A549 (cell line): ENCODE data around the gene POPDC3. TPM values are rescaled to one million over a fixed set of nuclear protein-coding genes. Genes with fewer than 3 reads are reported as not detected.

Experiments
- ATAC-seq, 2 experiments: fragments of 200-7000 bp in 1 of 2; fragments of >200 bp in 1 of 2; cut with Nextera tagmentation in 1 of 2; cut with Tn5 transposase in 1 of 2; 3 replicates each; pipeline versions ENCODE4 v1.8.0 to v1.9.1; 2018 to 2020; ENCODE audit warnings: mild to moderate bottlenecking in 1 of 2, moderate library complexity in 1 of 2
- CTCF ChIA-PET: fragments of 300-600 bp; sonication (Branson Sonifier 250); formaldehyde crosslinking; extraction: SDS; loops from one replicate; lab custom pipeline; 2021; ENCODE audit warnings: antibody characterized with exemption, inconsistent platforms; lab: Yijun Ruan, JAX
- POLR2A ChIA-PET: fragments of 350-600 bp; formaldehyde crosslinking; extraction: SDS; loops from one replicate; lab custom pipeline; 2021; ENCODE audit warnings: antibody characterized with exemption, inconsistent platforms; lab: Yijun Ruan, JAX
- DNase-seq, 2 experiments: peaks; one replicate each; pipeline versions ENCODE4 v3.0.0 to v3.0.0-alpha.2; 2011 to 2016; ENCODE audit warnings: low read depth in 1 of 2, low spot score in 1 of 2
- FAIRE-seq: peaks from 2 replicates; lab custom pipeline; 2011; peaks lifted over from hg19 to GRCh38; lab: Jason Lieb, UNC
- H3K27ac ChIP-seq, 2 experiments: fragments of >200 bp; sonication (Bioruptor Twin); formaldehyde crosslinking; 3 replicates each; pipeline ENCODE4 v1.5.1; 2016 to 2017
- H3K4me1 ChIP-seq: fragments of >200 bp; sonication (Bioruptor Twin); formaldehyde crosslinking; 3 replicates; pipeline ENCODE4 v1.6.1; 2016
- H3K4me2 ChIP-seq: fragments of >200 bp; sonication (Bioruptor Twin); formaldehyde crosslinking; 3 replicates; pipeline ENCODE4 v1.6.1; 2016
- H3K4me3 ChIP-seq: fragments of >200 bp; sonication (Bioruptor Twin); formaldehyde crosslinking; 3 replicates; pipeline ENCODE4 v1.5.1; 2016
- H3K9me3 ChIP-seq: fragments of >200 bp; sonication (Bioruptor Twin); formaldehyde crosslinking; 3 replicates; pipeline ENCODE4 v1.6.1; 2016
- CEBPB ChIP-seq, 2 experiments: fragments of >200 bp in 1 of 2; sonication (Bioruptor Twin) in 1 of 2; formaldehyde crosslinking in 1 of 2; IDR thresholded peaks; 2 replicates each; pipeline ENCODE4 v1.6.1; 2012 to 2016
- CHD4 ChIP-seq: fragments of 200-600 bp; sonication (generic); IDR thresholded peaks from 2 replicates; pipeline ENCODE4 v1.6.1; 2016; ENCODE audit warnings: antibody characterized with exemption, mild to moderate bottlenecking, borderline replicate concordance
- FOXS1 ChIP-seq: fragments of 250-450 bp; sonication (Bioruptor Pico); IDR thresholded peaks from 2 replicates; pipeline ENCODE4 v1.5.0; 2020; ENCODE audit warnings: mild to moderate bottlenecking, moderate library complexity
- KDM1A ChIP-seq: fragments of 200-600 bp; sonication (generic); IDR thresholded peaks from 2 replicates; pipeline ENCODE4 v1.6.1; 2016; ENCODE audit warnings: low read depth, mild to moderate bottlenecking
- KDM5A ChIP-seq: fragments of 200-600 bp; sonication (generic); IDR thresholded peaks from 2 replicates; pipeline ENCODE4 v1.6.1; 2016; ENCODE audit warnings: antibody characterized with exemption, mild to moderate bottlenecking
- MAFK ChIP-seq: fragments of 450-650 bp; IDR thresholded peaks from 2 replicates; pipeline ENCODE4 v1.6.1; 2014; ENCODE audit not compliant: partially characterized antibody
- MAZ ChIP-seq: fragments of 150-350 bp; IDR thresholded peaks from 2 replicates; pipeline ENCODE4 v1.6.1; 2014; ENCODE audit warnings: antibody characterized with exemption, low read depth, low read length, borderline replicate concordance
- NFE2L2 ChIP-seq: fragments of 150-350 bp; conservative IDR thresholded peaks from 2 replicates; pipeline ENCODE4 v1.6.1; 2014; ENCODE audit warnings: low read length
- POLR2A ChIP-seq: IDR thresholded peaks from 2 replicates; pipeline ENCODE4 v1.6.1; 2012; ENCODE audit warnings: mild to moderate bottlenecking, low read length
- POLR2AphosphoS2 ChIP-seq: conservative IDR thresholded peaks from 2 replicates; pipeline ENCODE4 v1.6.1; 2012; ENCODE audit warnings: low read length, improper control_type of control experiment, inconsistent platforms
- RARB ChIP-seq: fragments of 250-450 bp; sonication (Bioruptor Pico); IDR thresholded peaks from 2 replicates; pipeline ENCODE4 v1.8.0; 2021; ENCODE audit warnings: mild to moderate bottlenecking, moderate library complexity
- RFX5 ChIP-seq: fragments of 450-650 bp; IDR thresholded peaks from 2 replicates; pipeline ENCODE4 v1.7.1; 2014; ENCODE audit warnings: antibody characterized with exemption, mild to moderate bottlenecking, moderate library complexity
- TFCP2L1 ChIP-seq: fragments of 250-450 bp; sonication (Bioruptor Pico); IDR thresholded peaks from 2 replicates; pipeline ENCODE4 v1.5.0; 2021; ENCODE audit warnings: mild to moderate bottlenecking
- WGBS: methylation state at CpG from one replicate; pipeline ENCODE4 v1.1.6; 2017; ENCODE audit errors: missing lambda C conversion rate; 5-methylcytosine and 5-hydroxymethylcytosine counted together
- polyA plus RNA-seq, 4 experiments: library from polyadenylated mRNA; depleted of rRNA in 3 of 4; stranded (reverse); fragments of >200 nt; fragmentation: RNase III in 1 of 4; extraction: RNeasy Plus Mini Kit Qiagen cat#74134 plus additional on column Dnase treatment in 1 of 4; gene quantifications; 2 replicates in 3 of 4; 3 replicates in 1 of 4; pipeline ENCODE4 v1.2.3, GENCODE V29; 2011 to 2017
- TF ChIP-seq, protein P1 (sequence below): fragments of >200 bp; sonication (Bioruptor Twin); formaldehyde crosslinking; IDR thresholded peaks from 3 replicates; pipeline ENCODE4 v1.6.1; 2016
- TF ChIP-seq, protein P2 (sequence below): fragments of 450-650 bp; IDR thresholded peaks from 2 replicates; pipeline ENCODE4 v1.6.1; 2014; ENCODE audit warnings: antibody characterized with exemption
- TF ChIP-seq, protein P3 (sequence below): fragments of 250-450 bp; sonication (Bioruptor Pico); IDR thresholded peaks from 2 replicates; pipeline ENCODE4 v1.5.0; 2021; ENCODE audit warnings: mild to moderate bottlenecking, moderate library complexity, borderline replicate concordance
- TF ChIP-seq, protein P4 (sequence below): fragments of >200 bp; sonication (Bioruptor Twin); formaldehyde crosslinking; IDR thresholded peaks from 2 replicates; pipeline ENCODE4 v1.6.1; 2016
- TF ChIP-seq, protein P5 (sequence below): IDR thresholded peaks from 2 replicates; pipeline ENCODE4 v1.6.1; 2012; ENCODE audit warnings: low read depth, borderline replicate concordance

Gene POPDC3
- polyA plus RNA-seq, 2 of the 4 experiments (the other 2 are of a cell fraction), result 19.7 to 54.9 TPM

DNA sequence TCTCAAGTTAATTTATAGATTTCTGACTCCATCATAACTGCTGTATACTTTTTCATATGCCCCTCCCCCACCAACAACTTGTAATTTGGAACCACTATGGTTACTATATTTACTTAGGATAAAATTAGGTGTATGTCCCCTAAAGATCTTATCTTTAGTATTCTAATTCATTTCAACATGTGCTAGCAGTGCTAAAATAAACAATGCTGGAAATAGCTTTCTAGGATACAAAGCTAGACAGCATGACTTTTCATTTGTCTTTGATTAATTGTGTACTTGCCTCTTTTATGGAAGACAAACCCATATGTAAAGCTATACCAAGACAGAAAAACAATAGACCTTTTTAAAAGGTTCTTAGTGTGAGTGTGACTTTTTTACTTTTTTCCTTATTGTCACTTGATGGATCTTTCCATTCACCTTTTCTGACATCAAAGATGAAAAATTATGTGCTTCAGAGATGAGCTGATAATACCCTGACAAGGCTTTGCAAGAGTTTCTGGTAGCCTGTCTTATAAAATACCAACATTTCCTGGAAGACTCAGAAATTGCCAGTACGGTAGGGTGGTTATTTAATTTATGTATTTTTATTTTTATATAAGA, 31.2 kb upstream of the POPDC3 start:
- CTCF ChIA-PET, result no interaction called here
- POLR2A ChIA-PET, result no interaction called here

DNA sequence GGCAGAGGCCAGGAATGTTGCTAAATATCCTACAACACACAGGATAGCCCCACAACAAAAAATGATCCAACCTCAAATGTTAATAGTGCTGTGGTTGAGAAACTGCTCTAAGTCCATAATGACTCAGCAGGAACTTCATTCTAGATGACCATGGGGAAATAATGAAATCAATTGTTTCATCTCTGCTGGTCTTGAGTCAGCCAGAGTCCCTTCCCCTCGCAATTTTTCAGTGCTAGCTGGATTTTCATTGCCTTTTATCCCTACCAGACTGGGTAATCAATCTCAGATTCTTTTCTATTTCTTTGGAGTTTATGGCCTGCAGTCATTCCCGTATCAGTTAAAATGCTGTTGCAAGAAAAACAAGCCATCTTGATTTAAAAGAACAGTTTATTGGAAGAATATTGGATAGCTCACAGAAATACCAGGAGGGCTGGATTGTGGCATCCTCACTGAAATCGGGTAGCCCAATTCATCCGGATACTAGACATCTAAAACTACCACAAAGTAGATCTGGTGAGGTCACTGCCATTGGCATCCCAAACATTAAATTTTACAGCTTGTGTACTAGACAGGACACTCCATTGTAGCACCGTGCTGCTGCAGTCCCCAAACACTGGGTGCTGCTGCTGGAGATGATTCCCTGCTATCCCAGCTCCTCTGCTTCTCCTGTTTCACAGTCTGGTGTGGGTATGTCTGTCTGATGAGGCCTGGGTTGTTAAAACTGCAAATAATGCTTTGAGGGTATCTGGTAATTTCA, 30.3 kb upstream of the POPDC3 start:
- Histone ChIP-seq H3K4me2 (peak overlapping the region; percentile 39; the same call in 1 of the 3 replicates), H3K9me3 (no peaks in the 10 kb centered on the region), H3K4me1 (peaks cover 17% of the 10 kb centered on the region), H3K4me3 (no peak overlapping the region), H3K27ac (peak overlapping the region; percentile 66 to 78)
- POLR2A ChIA-PET, result no interaction called here
- ATAC-seq (peak in 1 of 2 experiments; percentile 26; a peak in 3 of 6 replicates), DNase-seq (peak; percentile 4 to 32), FAIRE-seq (no peak)
- 78% methylated on average over 5 of the region's 5 CpGs for WGBS
- CTCF ChIA-PET, result interaction anchor here (1.3 kb wide), 1 partner anchor 32 kb away, joined by 3 read pairs; no protein-coding TSS in a partner anchor
- TF ChIP-seq NFE2L2, result peak; percentile 67
- TF ChIP-seq, protein P1, sequence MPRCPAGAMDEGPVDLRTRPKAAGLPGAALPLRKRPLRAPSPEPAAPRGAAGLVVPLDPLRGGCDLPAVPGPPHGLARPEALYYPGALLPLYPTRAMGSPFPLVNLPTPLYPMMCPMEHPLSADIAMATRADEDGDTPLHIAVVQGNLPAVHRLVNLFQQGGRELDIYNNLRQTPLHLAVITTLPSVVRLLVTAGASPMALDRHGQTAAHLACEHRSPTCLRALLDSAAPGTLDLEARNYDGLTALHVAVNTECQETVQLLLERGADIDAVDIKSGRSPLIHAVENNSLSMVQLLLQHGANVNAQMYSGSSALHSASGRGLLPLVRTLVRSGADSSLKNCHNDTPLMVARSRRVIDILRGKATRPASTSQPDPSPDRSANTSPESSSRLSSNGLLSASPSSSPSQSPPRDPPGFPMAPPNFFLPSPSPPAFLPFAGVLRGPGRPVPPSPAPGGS, result no peak
- peak; percentile 81 for TF ChIP-seq MAFK

More for the DNA sequence above, 31.2 kb upstream of the POPDC3 start:
- ATAC-seq, result no peak
- H3K4me3 ChIP-seq, result no peak overlapping the region
- FAIRE-seq, result no peak
- TF ChIP-seq RARB (no peak), KDM1A (no peak)
- TF ChIP-seq, protein P2, sequence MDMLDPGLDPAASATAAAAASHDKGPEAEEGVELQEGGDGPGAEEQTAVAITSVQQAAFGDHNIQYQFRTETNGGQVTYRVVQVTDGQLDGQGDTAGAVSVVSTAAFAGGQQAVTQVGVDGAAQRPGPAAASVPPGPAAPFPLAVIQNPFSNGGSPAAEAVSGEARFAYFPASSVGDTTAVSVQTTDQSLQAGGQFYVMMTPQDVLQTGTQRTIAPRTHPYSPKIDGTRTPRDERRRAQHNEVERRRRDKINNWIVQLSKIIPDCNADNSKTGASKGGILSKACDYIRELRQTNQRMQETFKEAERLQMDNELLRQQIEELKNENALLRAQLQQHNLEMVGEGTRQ, result no peak
- TF ChIP-seq, protein P3, sequence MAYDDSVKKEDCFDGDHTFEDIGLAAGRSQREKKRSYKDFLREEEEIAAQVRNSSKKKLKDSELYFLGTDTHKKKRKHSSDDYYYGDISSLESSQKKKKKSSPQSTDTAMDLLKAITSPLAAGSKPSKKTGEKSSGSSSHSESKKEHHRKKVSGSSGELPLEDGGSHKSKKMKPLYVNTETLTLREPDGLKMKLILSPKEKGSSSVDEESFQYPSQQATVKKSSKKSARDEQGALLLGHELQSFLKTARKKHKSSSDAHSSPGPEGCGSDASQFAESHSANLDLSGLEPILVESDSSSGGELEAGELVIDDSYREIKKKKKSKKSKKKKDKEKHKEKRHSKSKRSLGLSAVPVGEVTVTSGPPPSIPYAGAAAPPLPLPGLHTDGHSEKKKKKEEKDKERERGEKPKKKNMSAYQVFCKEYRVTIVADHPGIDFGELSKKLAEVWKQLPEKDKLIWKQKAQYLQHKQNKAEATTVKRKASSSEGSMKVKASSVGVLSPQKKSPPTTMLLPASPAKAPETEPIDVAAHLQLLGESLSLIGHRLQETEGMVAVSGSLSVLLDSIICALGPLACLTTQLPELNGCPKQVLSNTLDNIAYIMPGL (CRISPR knock-in tag), result no peak
- TF ChIP-seq, all 56 proteins: peak for 0
- H3K4me1 ChIP-seq, result peaks cover 17% of the 10 kb centered on the region
- no peak overlapping the region; a peak in 1 of 6 replicates for H3K27ac ChIP-seq
- 84% methylated on average over 1 of the region's 1 CpG for WGBS
- H3K4me2 ChIP-seq, result no peak overlapping the region
- H3K9me3 ChIP-seq, result no peaks in the 10 kb centered on the region
- DNase-seq, result no peak

DNA sequence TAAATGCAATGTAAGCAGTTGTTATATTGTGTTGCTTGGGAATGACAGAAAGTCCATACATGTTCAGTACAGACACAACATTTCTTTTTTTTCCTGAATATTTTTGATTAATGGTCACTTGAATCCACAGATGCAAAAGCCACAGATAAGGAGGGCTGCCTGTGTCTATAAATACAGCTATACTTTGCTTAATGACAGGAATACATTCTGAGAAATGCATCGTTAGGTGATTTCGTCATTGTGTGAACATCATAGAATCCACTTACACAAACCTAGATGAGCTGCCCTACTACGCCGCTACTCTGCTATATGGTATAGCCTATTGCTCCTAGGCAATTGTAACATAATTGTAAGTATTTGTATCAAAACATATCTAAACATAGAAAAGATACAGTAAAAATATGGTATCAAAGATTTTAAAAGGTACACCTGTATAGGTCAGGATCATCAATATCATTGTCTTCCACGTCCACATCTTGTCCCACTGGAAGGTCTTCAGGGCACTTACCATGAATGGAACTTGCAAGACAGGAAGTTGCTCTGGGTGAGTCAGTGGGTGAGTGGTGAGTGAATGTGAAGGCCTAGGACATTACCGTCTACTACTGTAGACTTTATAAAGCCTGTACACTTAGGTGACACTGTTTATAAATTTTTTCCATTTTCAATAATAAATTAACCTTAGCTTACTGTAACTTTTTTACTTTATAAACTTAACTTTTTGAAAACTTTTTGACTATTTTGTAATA, 27.9 kb upstream of the POPDC3 start:
- H3K4me2 ChIP-seq, result no peak overlapping the region
- no peak overlapping the region for H3K4me3 ChIP-seq
- H3K27ac ChIP-seq, result no peak overlapping the region
- H3K4me1 ChIP-seq, result peaks cover 17% of the 10 kb centered on the region
- 79% methylated on average over 6 of the region's 6 CpGs for WGBS
- DNase-seq (peak in 1 of 2 experiments; percentile 12), FAIRE-seq (no peak), ATAC-seq (no peak)
- POLR2A ChIA-PET, result no interaction called here
- H3K9me3 ChIP-seq, result no peaks in the 10 kb centered on the region
- CTCF ChIA-PET, result interaction anchor here (0.9 kb wide), 1 partner anchor 155 kb away, joined by 3 read pairs; no protein-coding TSS in a partner anchor
- TF ChIP-seq, protein P4, sequence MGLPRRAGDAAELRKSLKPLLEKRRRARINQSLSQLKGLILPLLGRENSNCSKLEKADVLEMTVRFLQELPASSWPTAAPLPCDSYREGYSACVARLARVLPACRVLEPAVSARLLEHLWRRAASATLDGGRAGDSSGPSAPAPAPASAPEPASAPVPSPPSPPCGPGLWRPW, result no peak
- no peak for TF ChIP-seq CEBPB (IDR thresholded peaks at IDR 0.05)
- no peak for TF ChIP-seq POLR2AphosphoS2
- no peak for TF ChIP-seq KDM1A
- TF ChIP-seq, protein P5, sequence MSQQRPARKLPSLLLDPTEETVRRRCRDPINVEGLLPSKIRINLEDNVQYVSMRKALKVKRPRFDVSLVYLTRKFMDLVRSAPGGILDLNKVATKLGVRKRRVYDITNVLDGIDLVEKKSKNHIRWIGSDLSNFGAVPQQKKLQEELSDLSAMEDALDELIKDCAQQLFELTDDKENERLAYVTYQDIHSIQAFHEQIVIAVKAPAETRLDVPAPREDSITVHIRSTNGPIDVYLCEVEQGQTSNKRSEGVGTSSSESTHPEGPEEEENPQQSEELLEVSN, result no peak
- TF ChIP-seq MAZ, result no peak
- TF ChIP-seq KDM5A, result no peak
- TF ChIP-seq POLR2A, result no peak
- TF ChIP-seq CHD4, result no peak
- TF ChIP-seq RFX5, result no peak
- TF ChIP-seq, protein P3 (CRISPR knock-in tag), result no peak
- TF ChIP-seq RARB, result no peak
- no peak for TF ChIP-seq FOXS1 (CRISPR knock-in tag)
- TF ChIP-seq TFCP2L1, result no peak
- TF ChIP-seq, protein P1, result no peak
